Measurements from ENCODE around the gene TMEM132A. TPM values are rescaled to one million over a fixed set of nuclear protein-coding genes. Genes with fewer than 3 reads are reported as not detected.

TMEM132A gene
- total and polyA plus RNA-seq, 9 donors = 2.9 to 34.1 (median 21.3) TPM

GRCh38 chr11:60937144-60937527, 12.9 kb downstream of the TMEM132A start:
- Histone ChIP-seq H3K4me1 (ENCODE audit: insufficient read depth) (no peaks in the 10 kb centered on the region), H3K4me3 (no peak overlapping the region), H3K36me3 (no peaks in the 10 kb centered on the region), H3K27me3 (no peaks in the 10 kb centered on the region), H3K27ac (no peak overlapping the region), H3K9me3 (no peaks in the 10 kb centered on the region)
- peak in 1 of 5 donors; percentile 18 for DNase-seq
- 46 to 52% (median 49%) methylated on average over 12 of the region's 12 CpGs for WGBS, 3 donors
- intact Hi-C loops (cut with DNase I) = no loop called here
- TF ChIP-seq EP300 (IDR thresholded peaks at IDR 0.05) (no peak), CTCF (IDR thresholded peaks at IDR 0.05) (no peak), POLR2A (IDR thresholded peaks at IDR 0.05) (no peak)

GRCh38 chr11:60937811-60938210, 13.6 kb downstream of the TMEM132A start:
- Histone ChIP-seq H3K4me3 (no peak overlapping the region), H3K27ac (no peak overlapping the region), H3K36me3 (no peaks in the 10 kb centered on the region), H3K27me3 (no peaks in the 10 kb centered on the region), H3K9me3 (no peaks in the 10 kb centered on the region), H3K4me1 (ENCODE audit: insufficient read depth) (no peaks in the 10 kb centered on the region)
- 87 to 95% (median 93%) methylated on average over 8 of the region's 8 CpGs for WGBS, 3 donors
- TF ChIP-seq CTCF (IDR thresholded peaks at IDR 0.05) (no peak), EP300 (IDR thresholded peaks at IDR 0.05) (no peak), POLR2A (IDR thresholded peaks at IDR 0.05) (no peak)
- intact Hi-C loops (cut with DNase I) = no loop called here
- DNase-seq = peak in 1 of 5 donors; percentile 17

DNA sequence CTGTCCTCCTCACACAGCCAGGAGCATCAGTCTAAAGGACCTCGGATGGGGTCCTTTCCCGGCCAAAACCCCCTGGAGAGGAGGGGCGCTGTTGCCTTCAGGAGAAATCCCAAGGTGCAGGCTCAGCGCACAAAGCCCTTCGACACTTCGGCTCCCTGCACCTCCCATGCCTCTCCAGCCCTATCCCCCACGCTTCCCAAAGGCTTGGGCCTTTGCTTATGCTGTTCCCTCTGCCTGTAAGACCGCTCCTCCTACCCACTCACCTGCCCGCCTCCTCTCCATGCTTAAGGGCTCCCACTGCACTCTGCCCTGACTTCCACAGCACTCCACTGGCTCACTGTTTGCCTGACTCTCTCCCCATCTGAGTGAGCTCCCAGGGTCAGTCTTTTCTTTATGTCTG, 14.2 kb downstream of the TMEM132A start:
- H3K36me3 ChIP-seq = no peaks in the 10 kb centered on the region
- no peak overlapping the region for H3K27ac ChIP-seq
- intact Hi-C loops (cut with DNase I) = no loop called here
- no peaks in the 10 kb centered on the region for H3K4me1 ChIP-seq (ENCODE audit: insufficient read depth)
- DNase-seq = no peak
- TF ChIP-seq EP300 (IDR thresholded peaks at IDR 0.05) (no peak), CTCF (IDR thresholded peaks at IDR 0.05) (no peak)
- no peaks in the 10 kb centered on the region for H3K27me3 ChIP-seq
- 81 to 86% (median 81%) methylated on average over 9 of the region's 9 CpGs for WGBS, 3 donors
- H3K9me3 ChIP-seq = no peaks in the 10 kb centered on the region
- H3K4me3 ChIP-seq = no peak overlapping the region

DNA sequence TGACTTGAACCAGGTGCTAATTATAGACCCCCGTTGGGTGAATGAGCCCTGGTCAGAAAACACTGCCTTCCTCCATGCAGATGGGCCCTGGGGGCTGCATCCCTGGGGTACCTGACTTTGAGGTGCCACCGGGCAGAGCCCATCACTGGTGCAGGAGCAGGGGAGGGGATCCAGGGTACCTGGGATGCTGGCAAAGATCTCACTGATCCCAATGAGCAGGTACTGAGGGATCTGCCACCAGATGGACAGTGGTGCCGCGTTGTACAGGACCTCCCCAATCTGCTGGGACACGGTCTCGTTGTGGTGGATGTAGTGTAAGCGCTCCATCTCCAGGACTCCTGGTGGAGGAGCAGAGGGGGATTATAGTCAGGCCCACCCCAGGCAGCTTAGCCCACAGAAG, 15.0 kb downstream of the TMEM132A start:
- Histone ChIP-seq H3K9me3 (no peaks in the 10 kb centered on the region), H3K27me3 (no peaks in the 10 kb centered on the region), H3K36me3 (no peaks in the 10 kb centered on the region), H3K4me1 (ENCODE audit: insufficient read depth) (no peaks in the 10 kb centered on the region), H3K4me3 (no peak overlapping the region), H3K27ac (no peak overlapping the region)
- WGBS, 3 donors = 85 to 90% (median 88%) methylated on average over 7 of the region's 7 CpGs
- DNase-seq = no peak
- TF ChIP-seq POLR2A (IDR thresholded peaks at IDR 0.05) = no peak
- no peak for TF ChIP-seq CTCF (IDR thresholded peaks at IDR 0.05)
- no peak for TF ChIP-seq EP300 (IDR thresholded peaks at IDR 0.05)
- intact Hi-C loops (cut with DNase I) = no loop called here

- H3K4me1 ChIP-seq (ENCODE audit: insufficient read depth) = no peaks in the 10 kb centered on the region
- WGBS, 3 donors = 42 to 51% (median 50%) methylated on average over 2 of the region's 2 CpGs
- H3K4me3 ChIP-seq = no peak overlapping the region
- no peaks in the 10 kb centered on the region for H3K9me3 ChIP-seq
- TF ChIP-seq CTCF (IDR thresholded peaks at IDR 0.05) = no peak
- TF ChIP-seq POLR2A (IDR thresholded peaks at IDR 0.05) = no peak
- no peak for TF ChIP-seq EP300 (IDR thresholded peaks at IDR 0.05)
- no peak overlapping the region for H3K27ac ChIP-seq
- H3K27me3 ChIP-seq = no peaks in the 10 kb centered on the region
- intact Hi-C loops (cut with DNase I) = no loop called here
- no peak for DNase-seq
- no peaks in the 10 kb centered on the region for H3K36me3 ChIP-seq
These were observed 15.6 kb downstream of the TMEM132A start for GRCh38 chr11:60939855-60940254.

Data from ovary (tissue), 9 donors.